Kidney (tissue), 22 donors: ENCODE data around the gene POLR2F. TPM values are rescaled to one million over a fixed set of nuclear protein-coding genes. Genes with fewer than 3 reads are reported as not detected.

Experiments used
- DNase-seq, 5 donors: peaks; one replicate each; pipeline ENCODE4 v3.0.0-alpha.2; 2013 to 2020
- FAIRE-seq: peaks from 2 replicates; lab custom pipeline; 2012; peaks lifted over from hg19 to GRCh38; lab: Jason Lieb, UNC
- H3K27ac ChIP-seq, 2 donors: one replicate each; pipeline ENCODE4 v1.7.0; 2013; ENCODE audit warnings: low read depth in 2 of 2, low read length in 2 of 2, inconsistent platforms in 1 of 2
- H3K27me3 ChIP-seq: one replicate; pipeline ENCODE4 v1.7.1; 2013; ENCODE audit warnings: low read length, inconsistent platforms; ENCODE audit not compliant: control insufficient read depth, insufficient read depth
- H3K36me3 ChIP-seq, 3 donors: one replicate each; pipeline versions ENCODE4 v1.7.0 to v1.7.1; 2013; ENCODE audit warnings: low read length in 3 of 3, control low read depth in 1 of 3, inconsistent platforms in 1 of 3; ENCODE audit not compliant: insufficient read depth in 3 of 3, control insufficient read depth in 2 of 3
- H3K4me1 ChIP-seq, 3 donors: one replicate each; pipeline versions ENCODE4 v1.7.0 to v1.7.1; 2013; ENCODE audit warnings: low read length in 3 of 3, inconsistent platforms in 1 of 3, low read depth in 1 of 3; ENCODE audit not compliant: control insufficient read depth in 2 of 3, insufficient read depth in 2 of 3
- H3K4me3 ChIP-seq, 3 donors: one replicate each; pipeline versions ENCODE4 v1.7.0 to v1.8.1; 2013; ENCODE audit warnings: low read length in 3 of 3, control low read depth in 1 of 3, inconsistent platforms in 1 of 3
- H3K9ac ChIP-seq, 3 donors: one replicate each; pipeline versions ENCODE4 v1.7.0 to v1.7.1; 2013; ENCODE audit warnings: low read length in 3 of 3, control low read depth in 1 of 3, inconsistent platforms in 1 of 3
- H3K9me3 ChIP-seq, 3 donors: one replicate each; pipeline versions ENCODE4 v1.7.0 to v1.7.1; 2013; ENCODE audit warnings: low read length in 3 of 3, control low read depth in 1 of 3, inconsistent platforms in 1 of 3; ENCODE audit not compliant: control insufficient read depth in 2 of 3, insufficient read depth in 1 of 3
- CTCF ChIP-seq: IDR thresholded peaks from 3 replicates; pipeline ENCODE4 v1.5.1; 2012; ENCODE audit warnings: mild to moderate bottlenecking, moderate library complexity, borderline replicate concordance; ENCODE audit not compliant: insufficient read depth; ENCODE audit errors: extremely low read depth
- intact Hi-C: fragments of 100-400 bp; cut with DNase I; formaldehyde crosslinking; loops from one replicate; pipeline ENCODE4 v1.11.1; 2022
- long read RNA-seq, 10 donors: library from polyadenylated mRNA in 1 of 10; unstranded in 1 of 10; transcript quantifications; one replicate each; pipeline ENCODE4 v2.0.0 and lab custom pipeline, GENCODE V29; 2021 to 2026
- polyA plus RNA-seq: library from polyadenylated mRNA; stranded (reverse); fragments of 350-450 nt; fragmentation: Illumina TruSeq; extraction: RNeasy Lipid Tissue Mini Kit (QIAGEN cat#74804); gene quantifications from one replicate; pipeline ENCODE4 v1.2.3, GENCODE V29; 2014; ENCODE audit warnings: low read depth, low replicate concordance; ENCODE audit not compliant: insufficient read depth
- total RNA-seq: library from RNA; stranded (reverse); fragmentation: NEBNext Ultra II Directional; extraction: Animal tissue kit (Norgen Biotek cat#: 25700); gene quantifications from one replicate; pipeline ENCODE4 v1.2.1, GENCODE V29; 2021
- donor health status: control.
- donor health status: control.
- donor health status: control.
- donor health status: control.
- donor health status: control.
- donor health status: DM: yes; HTN: yes; CAD: no.
- donor health status: Normal renal cell carcinoma (clear cell type).

POLR2F gene
- total RNA-seq (57.9 TPM), polyA plus RNA-seq (121 TPM)
- long read RNA-seq, donor 1, transcript POLR2F-205 (5 exons, 2,106 nt): major isoform, 49 of 60 reads
- long read RNA-seq, donor 1, partial matches to known transcripts: 5 of 60 reads
- long read RNA-seq, donor 1, other reads (novel, unspliced or antisense): 5 of 60 reads
- long read RNA-seq, donor 2, transcript POLR2F-205 (5 exons, 2,106 nt): major isoform, 59 of 61 reads
- long read RNA-seq, donor 2, partial matches to known transcripts: 0 of 61 reads
- long read RNA-seq, donor 2, other reads (novel, unspliced or antisense): 0 of 61 reads
- long read RNA-seq, donor 3, transcript POLR2F-205 (5 exons, 2,106 nt): major isoform, 72 of 83 reads
- long read RNA-seq, donor 3, partial matches to known transcripts: 0 of 83 reads
- long read RNA-seq, donor 3, other reads (novel, unspliced or antisense): 7 of 83 reads
- long read RNA-seq, donor 4, transcript POLR2F-205 (5 exons, 2,106 nt): major isoform, 43 of 46 reads
- long read RNA-seq, donor 4, partial matches to known transcripts: 0 of 46 reads
- long read RNA-seq, donor 4, other reads (novel, unspliced or antisense): 0 of 46 reads
- long read RNA-seq, donor 5, partial matches to known transcripts: 0 of 3 reads
- long read RNA-seq, donor 5, other reads (novel, unspliced or antisense): 0 of 3 reads
- long read RNA-seq, donor 6, transcript POLR2F-205 (5 exons, 2,106 nt): major isoform, 128 of 170 reads
- long read RNA-seq, donor 6, partial matches to known transcripts: 25 of 170 reads
- long read RNA-seq, donor 6, other reads (novel, unspliced or antisense): 13 of 170 reads
- long read RNA-seq, donor 7, transcript POLR2F-205 (5 exons, 2,106 nt): major isoform, 20 of 46 reads
- long read RNA-seq, donor 7, partial matches to known transcripts: 5 of 46 reads
- long read RNA-seq, donor 7, other reads (novel, unspliced or antisense): 20 of 46 reads
- long read RNA-seq, donor 8, transcript POLR2F-205 (5 exons, 2,106 nt): major isoform, 59 of 74 reads
- long read RNA-seq, donor 8, partial matches to known transcripts: 0 of 74 reads
- long read RNA-seq, donor 8, other reads (novel, unspliced or antisense): 6 of 74 reads
- long read RNA-seq, donor 9, transcript POLR2F-205 (5 exons, 2,106 nt): major isoform, 35 of 45 reads
- long read RNA-seq, donor 9, partial matches to known transcripts: 10 of 45 reads
- long read RNA-seq, donor 9, other reads (novel, unspliced or antisense): 0 of 45 reads
- long read RNA-seq, donor 10, transcript POLR2F-205 (5 exons, 2,106 nt): major isoform, 53 of 85 reads
- long read RNA-seq, donor 10, partial matches to known transcripts: 21 of 85 reads
- long read RNA-seq, donor 10, other reads (novel, unspliced or antisense): 7 of 85 reads

DNA sequence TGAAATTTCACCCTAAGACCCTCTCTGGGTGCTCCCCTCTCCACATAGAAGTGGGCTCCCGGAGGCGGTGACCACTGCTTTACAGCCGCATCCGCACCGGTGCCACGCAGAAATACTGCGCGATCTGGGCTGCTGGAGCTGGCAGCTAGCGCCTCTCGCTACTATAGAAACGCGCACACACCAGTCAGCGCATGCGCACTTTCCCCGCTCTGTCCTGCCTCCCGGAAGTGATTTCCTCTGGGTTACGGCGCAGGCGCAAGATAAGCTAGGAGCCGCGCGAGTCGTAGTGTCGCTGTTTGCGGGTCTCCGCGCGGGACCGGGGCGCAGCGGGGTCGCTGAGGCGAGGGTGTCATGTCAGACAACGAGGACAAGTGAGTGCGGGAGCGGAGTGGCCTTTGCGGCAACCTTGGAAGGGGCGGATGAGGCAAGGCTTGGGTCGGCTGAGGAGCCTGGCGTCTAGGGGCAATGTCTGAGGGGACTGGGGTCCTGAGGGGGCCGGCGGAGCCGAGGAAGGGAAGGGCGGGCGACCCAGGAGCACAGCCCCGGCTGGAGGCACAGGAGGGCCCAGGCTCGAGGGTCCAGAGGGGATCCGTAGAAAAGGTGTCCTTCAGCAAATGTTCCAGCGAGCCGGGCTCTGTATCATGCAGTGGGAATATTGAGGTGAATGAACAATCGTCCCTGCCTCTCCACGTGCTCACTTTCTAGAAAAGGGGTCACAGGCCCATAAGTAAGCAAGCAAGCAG, at the start of gene POLR2F, which contains the start of gene C22orf23:
TSS of gene POLR2F (plus strand) at position 263 of the 743 bp plus-strand sequence. CDS start at position 352, 89 bp downstream.
TSS of gene C22orf23 (minus strand) at position 165 of the 743 bp plus-strand sequence. CDS start 452 bp downstream, outside the sequence.
- intact Hi-C loops: no loop called here
- Histone ChIP-seq H3K36me3 (peaks cover 2 to 16% (median 7%) of the 10 kb centered on the region in 3 donors), H3K4me1 (peaks cover 0 to 11% (median 5%) of the 10 kb centered on the region in 3 donors), H3K27ac (no peak within 1 kb of the TSS), H3K4me3 (peak within 1 kb of the TSS; percentile 85 to 94 (median 89)), H3K27me3 (no peaks in the 10 kb centered on the region), H3K9ac (peak within 1 kb of the TSS; percentile 84 to 94 (median 92)), H3K9me3 (no peaks in the 10 kb centered on the region)
- peak; percentile 96 to 98 (median 98) for DNase-seq
- TF ChIP-seq CTCF: no peak
- FAIRE-seq: peak; percentile 52

DNA sequence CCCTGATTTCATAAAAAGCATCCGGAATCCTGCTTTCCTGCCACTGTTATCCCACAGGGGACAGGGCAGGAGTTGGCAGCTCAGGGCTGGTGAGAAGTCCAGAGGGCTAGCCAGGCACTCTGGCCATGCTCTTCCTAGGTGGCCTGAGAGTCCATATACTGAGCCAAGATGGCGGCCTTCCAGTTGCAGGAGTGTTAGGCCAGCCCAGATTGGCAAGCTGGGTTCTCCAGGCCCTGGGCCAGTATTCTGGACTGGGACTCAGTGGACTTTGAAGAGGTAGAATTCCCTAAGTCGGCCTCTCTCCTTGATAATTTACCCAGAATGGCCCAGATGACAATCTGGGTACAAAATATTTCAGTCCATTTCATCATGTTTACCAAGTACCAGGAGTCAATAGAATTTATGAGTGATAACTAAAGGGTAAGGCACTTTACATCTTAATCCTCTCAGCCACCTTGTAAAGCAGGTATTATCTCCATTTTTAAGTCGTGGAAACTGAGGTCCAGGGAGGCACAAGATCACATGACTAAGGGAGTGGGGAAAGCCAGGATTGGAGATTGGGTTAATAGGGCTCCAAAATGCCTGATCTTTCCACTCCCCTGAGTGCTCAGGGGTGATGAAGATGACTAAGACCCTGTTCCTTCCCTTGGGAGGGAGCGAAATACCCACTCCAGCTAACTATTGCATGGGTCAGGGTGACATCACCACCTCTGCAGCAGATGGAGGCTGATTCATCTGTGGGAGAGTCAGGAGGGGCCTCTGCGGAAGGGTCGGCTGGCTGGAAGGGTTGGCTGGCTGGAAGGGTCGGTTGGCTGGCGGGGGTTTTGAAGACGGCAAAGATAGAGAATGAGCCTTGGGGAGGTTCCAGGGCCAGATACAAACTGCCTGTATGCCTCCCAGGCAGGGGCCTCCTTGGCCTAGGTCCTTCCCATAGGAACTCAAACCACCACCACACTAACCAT, 48.6 kb upstream of the POLR2F start:
- intact Hi-C loops: no loop called here
- no peak for TF ChIP-seq CTCF
- DNase-seq: peak in 2 of 5 donors; percentile 45 to 75
- Histone ChIP-seq H3K4me3 (no peak overlapping the region), H3K9ac (no peak overlapping the region), H3K9me3 (no peaks in the 10 kb centered on the region), H3K27ac (peak overlapping the region in 1 of 2 donors; percentile 77), H3K27me3 (no peaks in the 10 kb centered on the region), H3K36me3 (no peaks in the 10 kb centered on the region), H3K4me1 (peaks cover 0 to 6% (median 4%) of the 10 kb centered on the region in 3 donors)
- no peak for FAIRE-seq
